Measurements from ENCODE around the gene RHBDD1.

The RHBDD1 gene

GRCh38 chr2:226845386-226846116 lies 9.7 kb downstream of the RHBDD1 start:
- DNase-seq (ENCODE audit: low read depth, low spot score), result no peak
- Histone ChIP-seq H3K4me1 (ENCODE audit: control insufficient read depth, insufficient read depth, low read length) (no peaks in the 10 kb centered on the region), H3K27me3 (ENCODE audit: control insufficient read depth, insufficient read depth, low read length) (no peaks in the 10 kb centered on the region), H3K27ac (ENCODE audit: low read length) (no peak overlapping the region), H3K4me3 (ENCODE audit: low read length) (no peak overlapping the region), H3K9me3 (ENCODE audit: control insufficient read depth, insufficient read depth, low read length) (no peaks in the 10 kb centered on the region), H3K36me3 (ENCODE audit: control insufficient read depth, insufficient read depth, low read length) (no peaks in the 10 kb centered on the region)
- no CpG with 5 or more reads among the region's 3 CpGs for WGBS (ENCODE audit: insufficient coverage, insufficient read length)

- DNase-seq (ENCODE audit: low read depth, low spot score), result no peak
- H3K36me3 ChIP-seq (ENCODE audit: control insufficient read depth, insufficient read depth, low read length), result no peaks in the 10 kb centered on the region
- no peaks in the 10 kb centered on the region for H3K27me3 ChIP-seq (ENCODE audit: control insufficient read depth, insufficient read depth, low read length)
- H3K4me3 ChIP-seq (ENCODE audit: low read length), result no peak overlapping the region
- WGBS (ENCODE audit: insufficient coverage, insufficient read length), result no CpG with 5 or more reads among the region's 1 CpG
- peaks cover 2% of the 10 kb centered on the region; the same call in 1 of the 2 replicates for H3K4me1 ChIP-seq (ENCODE audit: control insufficient read depth, insufficient read depth, low read length)
- H3K9me3 ChIP-seq (ENCODE audit: control insufficient read depth, insufficient read depth, low read length), result no peaks in the 10 kb centered on the region
- no peak overlapping the region for H3K27ac ChIP-seq (ENCODE audit: low read length)
Measured at GRCh38 chr2:226847090-226847489, 11.2 kb downstream of the RHBDD1 start.

GRCh38 chr2:226847511-226847910 lies 11.7 kb downstream of the RHBDD1 start:
- H3K27ac ChIP-seq (ENCODE audit: low read length), result no peak overlapping the region
- no peak for DNase-seq (ENCODE audit: low read depth, low spot score)

GRCh38 chr2:226849349-226849748 lies 13.5 kb downstream of the RHBDD1 start:
- H3K9me3 ChIP-seq (ENCODE audit: control insufficient read depth, insufficient read depth, low read length), result no peaks in the 10 kb centered on the region
- H3K27me3 ChIP-seq (ENCODE audit: control insufficient read depth, insufficient read depth, low read length), result no peaks in the 10 kb centered on the region
- peaks cover 2% of the 10 kb centered on the region; the same call in 1 of the 2 replicates for H3K4me1 ChIP-seq (ENCODE audit: control insufficient read depth, insufficient read depth, low read length)
- H3K27ac ChIP-seq (ENCODE audit: low read length), result no peak overlapping the region
- WGBS (ENCODE audit: insufficient coverage, insufficient read length), result no CpG with 5 or more reads among the region's 2 CpGs
- DNase-seq (ENCODE audit: low read depth, low spot score), result no peak
- H3K36me3 ChIP-seq (ENCODE audit: control insufficient read depth, insufficient read depth, low read length), result no peaks in the 10 kb centered on the region
- H3K4me3 ChIP-seq (ENCODE audit: low read length), result no peak overlapping the region

More at GRCh38 chr2:226847511-226847910, 11.7 kb downstream of the RHBDD1 start:
- H3K4me1 ChIP-seq (ENCODE audit: control insufficient read depth, insufficient read depth, low read length), result peaks cover 2% of the 10 kb centered on the region; the same call in 1 of the 2 replicates
- H3K27me3 ChIP-seq (ENCODE audit: control insufficient read depth, insufficient read depth, low read length), result no peaks in the 10 kb centered on the region
- no CpG with 5 or more reads among the region's 2 CpGs for WGBS (ENCODE audit: insufficient coverage, insufficient read length)
- no peaks in the 10 kb centered on the region for H3K36me3 ChIP-seq (ENCODE audit: control insufficient read depth, insufficient read depth, low read length)
- H3K4me3 ChIP-seq (ENCODE audit: low read length), result no peak overlapping the region
- no peaks in the 10 kb centered on the region for H3K9me3 ChIP-seq (ENCODE audit: control insufficient read depth, insufficient read depth, low read length)

GRCh38 chr2:226850024-226850423 lies 14.2 kb downstream of the RHBDD1 start:
- H3K27ac ChIP-seq (ENCODE audit: low read length), result no peak overlapping the region
- WGBS (ENCODE audit: insufficient coverage, insufficient read length), result no CpG with 5 or more reads among the region's 5 CpGs
- H3K36me3 ChIP-seq (ENCODE audit: control insufficient read depth, insufficient read depth, low read length), result no peaks in the 10 kb centered on the region
- H3K4me1 ChIP-seq (ENCODE audit: control insufficient read depth, insufficient read depth, low read length), result peaks cover 2% of the 10 kb centered on the region; the same call in 1 of the 2 replicates
- no peaks in the 10 kb centered on the region for H3K9me3 ChIP-seq (ENCODE audit: control insufficient read depth, insufficient read depth, low read length)
- H3K27me3 ChIP-seq (ENCODE audit: control insufficient read depth, insufficient read depth, low read length), result no peaks in the 10 kb centered on the region
- no peak overlapping the region for H3K4me3 ChIP-seq (ENCODE audit: low read length)
- DNase-seq (ENCODE audit: low read depth, low spot score), result no peak

- no peak overlapping the region for H3K4me3 ChIP-seq (ENCODE audit: low read length)
- no peak overlapping the region for H3K27ac ChIP-seq (ENCODE audit: low read length)
- H3K9me3 ChIP-seq (ENCODE audit: control insufficient read depth, insufficient read depth, low read length), result no peaks in the 10 kb centered on the region
- no peaks in the 10 kb centered on the region for H3K27me3 ChIP-seq (ENCODE audit: control insufficient read depth, insufficient read depth, low read length)
- no peak for DNase-seq (ENCODE audit: low read depth, low spot score)
- H3K4me1 ChIP-seq (ENCODE audit: control insufficient read depth, insufficient read depth, low read length), result peaks cover 2% of the 10 kb centered on the region; the same call in 1 of the 2 replicates
- H3K36me3 ChIP-seq (ENCODE audit: control insufficient read depth, insufficient read depth, low read length), result no peaks in the 10 kb centered on the region
- WGBS (ENCODE audit: insufficient coverage, insufficient read length), result no CpG with 5 or more reads among the region's 2 CpGs
Measured at GRCh38 chr2:226855787-226856186, 19.9 kb downstream of the RHBDD1 start.

DNA sequence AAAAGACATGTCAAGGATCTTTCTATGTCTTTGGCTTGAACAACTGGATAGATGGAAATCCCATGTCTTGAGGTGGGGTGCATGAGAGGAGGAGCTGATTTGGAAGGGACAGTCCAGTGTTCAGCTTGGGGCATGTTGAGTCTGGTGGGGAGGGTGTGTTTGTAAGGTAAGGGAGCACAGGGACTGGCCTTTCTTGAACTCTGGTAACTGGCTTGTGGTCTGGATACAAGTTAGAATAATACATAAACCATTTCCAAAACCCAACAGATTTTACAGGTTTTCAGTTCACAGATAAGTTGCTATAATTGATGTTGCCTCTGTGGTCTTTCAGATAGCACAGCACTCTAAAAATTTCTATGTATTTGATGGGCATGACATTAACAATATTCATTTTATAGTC lies 24.2 kb downstream of the RHBDD1 start:
- Histone ChIP-seq H3K4me1 (ENCODE audit: control insufficient read depth, insufficient read depth, low read length) (peaks cover 3% of the 10 kb centered on the region; the same call in 1 of the 2 replicates), H3K4me3 (ENCODE audit: low read length) (no peak overlapping the region), H3K27me3 (ENCODE audit: control insufficient read depth, insufficient read depth, low read length) (no peaks in the 10 kb centered on the region), H3K36me3 (ENCODE audit: control insufficient read depth, insufficient read depth, low read length) (no peaks in the 10 kb centered on the region), H3K27ac (ENCODE audit: low read length) (no peak overlapping the region), H3K9me3 (ENCODE audit: control insufficient read depth, insufficient read depth, low read length) (no peaks in the 10 kb centered on the region)
- no peak for DNase-seq (ENCODE audit: low read depth, low spot score)

- WGBS (ENCODE audit: insufficient coverage, insufficient read length), result no CpG with 5 or more reads among the region's 2 CpGs
- no peak for DNase-seq (ENCODE audit: low read depth, low spot score)
- Histone ChIP-seq H3K9me3 (ENCODE audit: control insufficient read depth, insufficient read depth, low read length) (no peaks in the 10 kb centered on the region), H3K27ac (ENCODE audit: low read length) (no peak overlapping the region), H3K36me3 (ENCODE audit: control insufficient read depth, insufficient read depth, low read length) (no peaks in the 10 kb centered on the region), H3K4me3 (ENCODE audit: low read length) (no peak overlapping the region), H3K27me3 (ENCODE audit: control insufficient read depth, insufficient read depth, low read length) (no peaks in the 10 kb centered on the region), H3K4me1 (ENCODE audit: control insufficient read depth, insufficient read depth, low read length) (peaks cover 6% of the 10 kb centered on the region; the same call in 1 of the 2 replicates)
Measured at GRCh38 chr2:226862623-226863022, 26.8 kb downstream of the RHBDD1 start.

- H3K27ac ChIP-seq (ENCODE audit: low read length), result no peak overlapping the region
- no CpG with 5 or more reads among the region's 1 CpG for WGBS (ENCODE audit: insufficient coverage, insufficient read length)
- peaks cover 11% of the 10 kb centered on the region for H3K4me1 ChIP-seq (ENCODE audit: control insufficient read depth, insufficient read depth, low read length)
- H3K9me3 ChIP-seq (ENCODE audit: control insufficient read depth, insufficient read depth, low read length), result no peaks in the 10 kb centered on the region
- H3K27me3 ChIP-seq (ENCODE audit: control insufficient read depth, insufficient read depth, low read length), result no peaks in the 10 kb centered on the region
- H3K4me3 ChIP-seq (ENCODE audit: low read length), result no peak overlapping the region
- no peaks in the 10 kb centered on the region for H3K36me3 ChIP-seq (ENCODE audit: control insufficient read depth, insufficient read depth, low read length)
- no peak for DNase-seq (ENCODE audit: low read depth, low spot score)
Measured at GRCh38 chr2:226865273-226865672, 29.4 kb downstream of the RHBDD1 start.

GRCh38 chr2:226865710-226866109 lies 29.9 kb downstream of the RHBDD1 start:
- WGBS (ENCODE audit: insufficient coverage, insufficient read length), result no CpG with 5 or more reads among the region's 6 CpGs
- Histone ChIP-seq H3K9me3 (ENCODE audit: control insufficient read depth, insufficient read depth, low read length) (no peaks in the 10 kb centered on the region), H3K36me3 (ENCODE audit: control insufficient read depth, insufficient read depth, low read length) (no peaks in the 10 kb centered on the region), H3K4me1 (ENCODE audit: control insufficient read depth, insufficient read depth, low read length) (peaks cover 11% of the 10 kb centered on the region), H3K4me3 (ENCODE audit: low read length) (no peak overlapping the region), H3K27me3 (ENCODE audit: control insufficient read depth, insufficient read depth, low read length) (no peaks in the 10 kb centered on the region), H3K27ac (ENCODE audit: low read length) (no peak overlapping the region)
- DNase-seq (ENCODE audit: low read depth, low spot score), result no peak

All from iPS DF 6.9 (cell line).